Endometrial microvascular endothelial cells (primary cell): ENCODE data around the gene FBXW2. TPM values are rescaled to one million over a fixed set of nuclear protein-coding genes. Genes with fewer than 3 reads are reported as not detected.

ENCODE experiments used
- in situ Hi-C: cut with HindIII; loops from 2 replicates; pipeline ENCODE4 v1.10.0; 2017; ENCODE audit warnings: low sequenced_read_pairs, low pct_unique_long_range_greater_than_20kb; ENCODE audit errors: inconsistent ontology term
- total RNA-seq: library from RNA; depleted of rRNA; stranded (reverse); fragments of >200 nt; gene quantifications from one replicate; pipeline ENCODE4 v1.2.3, GENCODE V29; 2015; ENCODE audit errors: inconsistent ontology term

Gene FBXW2
- total RNA-seq, 1 donor from 2014 or later, result 45.7 TPM

- in situ Hi-C loops, result no loop called here
Observed at GRCh38 chr9:120783602-120784047, 9.6 kb downstream of the FBXW2 start.

GRCh38 chr9:120781236-120781635, 12.0 kb downstream of the FBXW2 start:
- in situ Hi-C loops, result no loop called here

GRCh38 chr9:120780367-120780766, 12.8 kb downstream of the FBXW2 start:
- in situ Hi-C loops, result no loop called here

GRCh38 chr9:120779227-120779626, 14.0 kb downstream of the FBXW2 start:
- in situ Hi-C loops, result no loop called here

- in situ Hi-C loops, result no loop called here
Observed at GRCh38 chr9:120778758-120779157, 14.5 kb downstream of the FBXW2 start.

- in situ Hi-C loops, result no loop called here
Observed at GRCh38 chr9:120777229-120777628, 16.0 kb downstream of the FBXW2 start.

GRCh38 chr9:120776788-120777187, 16.4 kb downstream of the FBXW2 start:
- in situ Hi-C loops, result no loop called here

GRCh38 chr9:120775859-120776258, 17.4 kb downstream of the FBXW2 start:
- in situ Hi-C loops, result no loop called here

- in situ Hi-C loops, result no loop called here
Observed at GRCh38 chr9:120774719-120775118, 18.5 kb downstream of the FBXW2 start.

- in situ Hi-C loops, result no loop called here
Observed at GRCh38 chr9:120773256-120773655, 20.0 kb downstream of the FBXW2 start.

GRCh38 chr9:120770931-120771330, 22.3 kb downstream of the FBXW2 start:
- in situ Hi-C loops, result no loop called here

- in situ Hi-C loops, result no loop called here
Observed at GRCh38 chr9:120768886-120769285, 24.3 kb downstream of the FBXW2 start.

- in situ Hi-C loops, result no loop called here
Observed at GRCh38 chr9:120768247-120768646, 25.0 kb downstream of the FBXW2 start.

- in situ Hi-C loops, result no loop called here
Observed at GRCh38 chr9:120767451-120767850, 25.8 kb downstream of the FBXW2 start.

GRCh38 chr9:120765910-120766425, 27.2 kb downstream of the FBXW2 start:
- in situ Hi-C loops, result no loop called here

GRCh38 chr9:120764476-120764875, 28.7 kb downstream of the FBXW2 start:
- in situ Hi-C loops, result no loop called here

- in situ Hi-C loops, result no loop called here
Observed at GRCh38 chr9:120761006-120761405, 32.2 kb downstream of the FBXW2 start.

- in situ Hi-C loops, result no loop called here
Observed at GRCh38 chr9:120759755-120760400, 33.3 kb downstream of the FBXW2 start.

GRCh38 chr9:120758544-120758943, 34.7 kb downstream of the FBXW2 start:
- in situ Hi-C loops, result no loop called here

- in situ Hi-C loops, result no loop called here
Observed at GRCh38 chr9:120757026-120757913, 35.9 kb downstream of the FBXW2 start.
